DMS153 treated with DMSO at 0.1 percent for 48 hours (cell line): ENCODE data around the gene KIRREL3.

Source experiments
- DNase-seq: peaks from one replicate; lab custom pipeline; 2025; ENCODE audit not compliant: unreplicated experiment; lab: John Stamatoyannopoulos, UW

Gene KIRREL3

DNA sequence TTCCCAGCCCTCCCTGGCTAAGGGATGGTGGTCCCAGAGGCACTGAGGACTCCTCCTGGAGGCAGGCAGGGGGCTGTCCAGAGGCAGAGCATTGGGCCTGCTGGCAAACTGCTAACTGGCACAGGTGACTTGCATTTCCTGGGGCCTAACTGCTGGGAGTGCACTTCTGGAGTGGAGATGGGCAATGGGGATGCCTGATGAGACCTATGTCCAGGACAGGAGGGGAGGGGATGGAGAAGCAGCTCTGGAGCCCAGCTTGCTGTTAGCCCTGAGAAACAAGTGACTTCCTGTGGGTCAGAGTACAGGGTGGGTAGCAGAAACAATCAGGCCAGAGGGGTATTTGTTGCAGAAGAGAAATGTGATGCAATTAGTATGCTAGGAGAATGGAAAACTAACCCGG lies 391.9 kb downstream of the KIRREL3 start:
- DNase-seq = no peak

DNA sequence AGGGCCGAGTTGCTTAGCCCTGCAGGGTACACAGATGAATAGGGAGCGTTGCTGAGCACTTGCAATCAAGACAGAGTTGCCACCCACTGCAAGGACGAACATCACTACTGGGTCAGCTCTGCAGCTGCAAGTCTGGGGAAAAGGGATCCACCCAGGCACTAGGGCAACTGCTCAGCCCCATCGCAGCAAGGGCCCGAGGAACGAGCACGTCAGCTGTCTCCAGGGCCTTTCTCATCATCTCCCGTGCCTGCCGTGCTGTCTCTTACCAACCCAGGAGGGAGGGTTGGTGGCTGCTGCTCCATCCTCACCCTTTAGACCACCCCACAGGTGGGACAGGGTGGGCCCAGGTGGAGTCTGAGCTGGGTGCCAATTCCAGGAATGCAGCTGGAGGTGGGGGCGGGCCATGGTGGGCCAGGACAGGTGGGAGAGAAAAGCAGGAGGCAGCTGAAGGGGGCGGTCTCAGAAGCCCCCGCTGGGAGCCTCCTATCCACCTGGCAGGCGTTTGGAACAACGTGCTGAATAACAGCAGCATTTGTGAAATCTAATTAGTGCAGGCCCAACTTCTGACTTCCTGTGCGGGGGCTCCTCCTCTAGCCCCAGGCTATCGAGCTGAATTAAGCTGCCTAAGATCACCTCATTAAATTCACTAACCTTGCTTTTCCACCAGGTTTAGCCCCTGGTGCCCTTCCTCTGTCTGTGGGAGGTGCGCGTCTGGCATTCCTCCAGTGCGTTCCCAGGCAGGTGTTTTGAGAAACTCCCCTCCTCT lies 392.6 kb downstream of the KIRREL3 start:
- no peak for DNase-seq

DNA sequence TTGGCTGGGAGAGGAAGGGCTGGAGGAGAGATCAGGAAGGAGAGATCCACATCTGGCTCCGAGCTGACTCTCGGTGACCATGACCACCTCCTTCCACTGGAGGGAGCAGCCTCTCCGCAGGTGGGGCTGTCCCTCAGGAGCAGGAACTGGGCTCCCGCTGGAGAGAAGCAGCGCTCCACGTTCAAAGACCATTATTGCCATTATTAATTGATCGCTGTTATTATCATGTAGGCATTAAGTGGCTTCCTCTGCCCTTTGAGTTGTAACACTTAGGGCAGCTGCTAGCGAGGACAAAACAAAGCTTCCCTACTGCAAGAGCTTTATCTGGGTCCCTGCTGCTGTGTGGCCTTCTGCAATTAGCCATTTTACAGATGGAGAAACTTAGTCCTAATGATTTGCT lies 393.2 kb downstream of the KIRREL3 start:
- peak; percentile 61 for DNase-seq

DNA sequence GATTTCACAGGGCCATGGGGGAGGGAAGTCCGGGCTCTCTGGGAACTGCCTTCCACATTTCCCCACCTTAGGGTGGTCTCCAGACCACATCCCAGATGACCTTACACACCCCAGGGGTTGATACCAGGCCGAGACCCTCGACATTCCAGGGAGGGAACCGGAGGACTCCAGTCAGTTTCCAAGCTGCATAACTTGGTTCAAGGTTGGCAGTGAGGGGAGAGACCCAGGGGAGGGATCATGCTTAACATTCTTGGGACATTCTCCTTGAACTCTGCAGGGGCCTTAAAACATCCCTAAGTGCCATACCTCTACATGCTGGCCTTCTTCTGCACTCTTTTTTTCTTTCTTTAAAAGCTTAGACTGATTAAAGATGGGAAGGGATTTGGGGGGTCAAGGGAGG lies 394.1 kb downstream of the KIRREL3 start:
- DNase-seq = no peak

DNA sequence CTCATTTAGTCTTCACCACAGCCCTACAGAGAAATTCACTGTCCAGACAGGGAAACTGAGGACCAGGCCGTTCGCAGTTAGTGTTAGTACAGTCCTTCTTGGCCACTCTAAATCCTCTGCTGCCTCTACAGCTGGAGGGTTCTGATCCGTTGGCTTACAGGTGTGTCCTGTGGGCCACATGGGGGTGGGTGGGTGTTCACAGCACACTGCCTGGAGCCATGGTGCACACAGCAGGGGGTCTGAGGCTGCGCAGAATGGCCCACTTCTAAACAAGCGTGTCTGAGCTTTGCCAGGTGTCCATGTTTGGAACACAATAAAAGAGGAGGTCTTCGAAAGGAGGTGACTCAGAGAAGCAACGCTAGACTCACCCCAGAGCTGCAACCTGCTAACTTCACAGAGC lies 396.1 kb downstream of the KIRREL3 start:
- no peak for DNase-seq

DNA sequence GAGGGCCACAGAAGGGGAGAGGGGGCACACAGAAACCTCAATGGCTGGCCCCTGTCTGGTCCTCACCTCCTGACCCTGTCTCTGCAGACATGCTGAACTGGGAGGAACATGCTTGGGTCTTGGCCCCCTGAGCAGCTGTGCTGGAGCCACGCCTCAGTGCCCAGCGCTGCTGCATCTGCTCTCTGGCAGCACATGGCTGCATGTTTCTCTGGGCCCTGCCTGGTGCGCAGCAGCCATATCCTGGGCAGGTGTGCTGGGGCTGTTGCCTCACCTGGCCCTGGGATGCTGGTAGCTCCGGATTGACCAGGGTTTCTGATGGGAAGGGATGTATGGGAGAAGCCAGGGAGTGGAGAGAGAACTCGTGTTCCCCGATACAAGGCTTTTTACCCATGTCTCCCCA lies 397.1 kb downstream of the KIRREL3 start:
- DNase-seq = no peak

DNA sequence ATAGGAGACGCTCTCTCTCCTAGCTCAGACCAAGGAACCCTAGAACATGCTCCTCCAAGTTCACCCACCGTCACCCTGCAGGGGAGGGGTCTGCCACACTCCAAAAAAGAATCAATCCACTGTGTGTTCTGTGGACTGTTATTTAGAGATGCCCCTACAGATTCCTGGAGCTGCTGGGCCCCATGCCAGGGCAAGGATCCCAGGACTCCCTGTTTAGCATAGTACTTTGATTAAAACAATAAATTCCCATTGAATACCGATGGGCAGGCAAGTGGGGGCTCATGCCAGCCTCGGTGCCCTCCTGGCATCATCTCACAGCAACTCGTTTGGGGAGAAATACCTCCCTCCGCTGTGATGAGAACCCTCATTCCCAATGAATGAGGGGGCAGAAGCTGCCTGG lies 397.6 kb downstream of the KIRREL3 start:
- no peak for DNase-seq

DNA sequence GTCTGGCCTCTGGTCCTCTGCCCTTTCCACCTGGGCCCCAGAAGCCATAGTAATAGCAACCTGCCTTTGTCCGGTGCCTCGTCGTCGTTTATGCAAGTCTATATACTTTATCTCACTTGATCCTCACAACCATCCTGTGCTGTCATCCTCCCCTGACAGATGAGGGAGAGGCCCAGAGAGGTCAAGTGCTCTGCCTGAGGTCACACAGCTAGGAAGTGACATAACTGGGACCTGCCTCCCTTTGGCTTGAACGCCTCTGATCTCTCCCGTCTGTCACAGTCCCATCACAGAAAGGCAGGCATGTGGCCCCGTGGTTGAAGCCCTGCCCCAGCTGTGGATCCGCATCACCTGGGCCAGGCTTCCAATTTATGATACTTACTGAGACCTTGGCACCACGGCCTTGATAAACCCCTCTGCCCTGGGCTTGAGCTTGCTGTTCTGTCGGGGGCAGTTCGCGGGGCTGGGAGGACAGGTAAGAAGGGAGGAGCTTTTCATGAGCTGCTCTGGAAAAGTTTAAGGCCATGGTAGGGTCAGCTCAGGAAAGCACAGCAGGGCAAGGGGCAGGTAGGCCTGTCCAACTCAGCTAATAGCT lies 398.1 kb downstream of the KIRREL3 start:
- no peak for DNase-seq

DNA sequence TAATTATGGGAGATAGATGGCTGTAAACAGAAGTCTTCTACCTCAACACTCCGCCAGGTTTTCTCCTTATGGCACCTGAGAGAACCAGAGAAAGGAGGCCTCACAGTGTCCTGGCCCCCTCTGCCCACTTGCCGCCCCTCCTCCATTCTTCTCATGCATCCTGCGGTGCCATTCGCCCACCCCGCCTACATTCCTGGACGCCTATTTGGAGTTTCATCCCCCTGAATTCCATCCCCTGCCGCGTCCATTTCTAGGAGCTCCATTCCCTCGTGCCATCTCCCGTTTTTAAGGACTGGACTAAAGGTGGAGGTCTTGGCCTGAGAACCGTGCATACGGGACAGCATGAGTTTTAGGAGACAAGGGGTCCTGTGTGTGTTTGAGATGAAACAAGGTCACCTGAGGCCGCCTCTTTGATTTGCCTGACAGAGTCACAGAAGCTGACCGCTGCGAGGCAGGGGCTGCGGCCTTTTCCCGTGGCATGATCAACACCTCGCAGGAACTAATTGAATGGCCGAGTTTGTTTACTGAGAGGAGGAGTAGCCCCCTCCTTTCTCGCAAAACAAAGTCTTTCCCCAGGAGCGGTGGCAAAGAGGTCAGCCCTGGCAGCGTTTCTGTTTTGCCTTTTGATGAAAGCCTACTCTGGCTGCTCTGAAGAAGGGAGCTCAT lies 398.9 kb downstream of the KIRREL3 start:
- peak; percentile 41 for DNase-seq

DNA sequence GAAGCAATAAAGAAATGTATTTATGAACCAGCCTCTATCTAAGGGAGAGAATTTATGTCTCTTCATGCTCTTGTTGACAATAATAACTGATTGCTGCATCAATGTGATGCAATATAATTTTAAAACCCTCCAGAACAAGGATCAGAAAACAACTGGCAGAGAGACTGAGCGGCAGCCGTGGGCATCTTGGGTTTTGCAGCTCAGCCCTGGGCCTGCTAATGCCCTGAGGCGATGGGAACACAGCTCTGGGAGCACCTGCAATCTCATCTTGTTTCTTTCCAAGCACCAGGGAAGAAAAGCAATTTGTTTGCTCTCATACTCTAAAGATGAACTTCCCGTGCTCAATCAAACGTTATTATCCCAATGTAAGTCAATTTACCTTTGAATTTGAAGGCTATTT lies 399.4 kb downstream of the KIRREL3 start:
- DNase-seq = no peak

DNA sequence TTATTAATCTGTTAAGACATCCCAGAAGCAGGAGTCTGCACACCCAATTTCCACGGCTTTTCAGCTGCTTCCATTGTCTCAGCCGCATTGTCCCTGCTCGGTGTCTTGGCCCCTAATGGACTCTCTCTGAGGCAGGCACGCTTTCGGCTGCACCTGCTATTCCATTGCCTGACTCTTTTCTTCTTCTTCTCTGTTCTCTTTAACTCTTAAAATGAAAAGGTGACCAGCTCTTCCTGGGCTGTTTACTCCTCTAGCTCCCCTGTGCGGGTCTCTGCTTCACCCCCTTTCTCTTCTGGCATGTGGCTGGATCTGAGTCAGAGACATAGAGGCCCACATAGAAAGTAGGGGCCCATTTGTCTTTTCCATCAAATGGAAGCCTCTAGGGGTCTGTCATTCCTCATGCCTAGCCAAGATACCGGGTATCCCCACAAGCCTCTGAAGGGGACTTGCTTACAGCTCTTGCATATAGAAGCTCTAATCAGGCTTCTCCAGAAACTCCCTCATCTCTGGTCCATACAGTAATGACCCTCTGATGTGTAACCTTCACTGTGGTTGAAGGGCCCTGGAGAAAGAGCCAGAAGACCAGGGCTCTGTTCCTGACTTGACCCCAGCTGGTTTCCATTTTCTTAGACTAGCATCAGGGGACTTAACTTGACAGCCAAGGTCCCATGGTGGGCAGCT lies 401.2 kb downstream of the KIRREL3 start:
- no peak for DNase-seq

DNA sequence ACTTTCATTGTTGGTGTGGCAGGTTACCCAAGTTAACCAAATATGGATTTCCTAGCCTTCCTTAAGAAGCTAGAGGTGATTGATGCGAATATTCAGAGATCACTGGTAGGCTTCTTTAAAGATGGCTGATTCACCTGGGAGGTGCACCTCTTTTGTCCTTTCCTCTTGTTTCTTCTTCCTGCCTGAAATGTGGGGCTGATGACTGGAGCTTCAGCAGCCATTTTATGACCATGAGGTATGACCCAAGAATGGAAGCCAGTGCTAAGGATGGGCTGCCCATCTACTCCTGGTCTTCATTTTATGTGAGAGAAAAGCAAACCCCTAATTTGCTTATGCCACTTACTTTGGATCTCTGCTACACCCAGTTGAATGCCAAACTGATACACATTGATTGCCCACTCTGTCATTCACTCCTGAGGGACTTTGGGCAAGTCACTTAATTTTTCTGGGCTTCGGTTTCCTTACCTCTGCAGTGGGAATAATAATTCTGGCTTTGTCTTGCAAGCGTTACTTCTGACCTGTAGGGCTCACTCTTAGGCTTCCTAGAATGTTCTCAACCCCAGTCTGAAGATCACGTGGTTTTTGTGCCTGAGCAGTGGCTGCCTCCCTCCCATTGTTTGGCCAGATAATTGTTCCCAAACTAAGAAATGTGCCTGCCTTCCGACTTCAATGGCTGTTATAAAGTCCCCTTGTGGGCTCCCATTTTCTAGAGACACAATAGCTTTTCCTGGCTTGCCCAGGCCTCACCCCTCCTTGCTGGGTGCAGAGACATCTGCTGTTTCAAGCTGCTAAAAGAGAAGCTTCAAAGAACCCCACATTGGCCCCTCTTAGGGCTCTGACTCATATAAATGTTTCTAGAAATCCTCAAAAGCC lies 402.0 kb downstream of the KIRREL3 start:
- DNase-seq = no peak

DNA sequence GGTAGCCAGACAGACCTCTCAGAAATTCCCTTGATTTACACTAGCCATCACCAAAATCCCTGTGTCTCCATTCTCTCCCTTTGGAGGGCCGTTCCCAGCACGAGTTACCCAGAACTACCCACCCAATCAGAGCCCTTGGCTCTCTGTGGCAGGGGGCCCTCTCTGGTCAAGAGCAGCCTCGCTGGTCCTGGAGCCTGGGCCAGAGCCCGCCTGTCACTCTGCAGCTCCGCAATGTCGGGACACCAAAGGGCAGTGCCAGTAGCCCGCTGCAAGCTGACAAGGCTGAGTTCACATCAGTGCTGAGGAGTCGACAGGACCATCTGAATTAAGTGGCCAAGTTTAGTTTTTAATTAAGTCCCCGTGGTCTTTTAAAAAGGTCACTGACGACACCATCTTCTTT lies 403.5 kb downstream of the KIRREL3 start:
- no peak for DNase-seq

DNA sequence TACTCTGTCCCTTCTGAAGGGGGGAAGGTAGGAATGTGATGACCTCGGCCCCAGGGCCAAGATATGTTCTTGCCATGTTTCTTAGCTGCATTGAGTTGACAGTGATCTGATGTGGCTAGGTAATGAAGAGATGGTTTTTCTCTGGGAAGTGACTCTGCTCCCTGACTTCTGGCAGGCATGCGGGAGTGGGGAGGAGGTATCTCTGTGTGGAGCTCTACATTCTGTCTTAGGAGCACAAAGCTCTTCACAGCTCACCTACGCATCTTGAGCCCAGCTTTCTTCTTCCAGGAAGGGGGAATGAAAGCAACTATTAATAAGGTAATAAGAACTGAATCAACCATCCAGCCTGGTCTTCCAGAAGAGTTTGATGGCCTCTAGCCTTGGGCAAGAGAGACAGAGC lies 404.1 kb downstream of the KIRREL3 start:
- DNase-seq = no peak

DNA sequence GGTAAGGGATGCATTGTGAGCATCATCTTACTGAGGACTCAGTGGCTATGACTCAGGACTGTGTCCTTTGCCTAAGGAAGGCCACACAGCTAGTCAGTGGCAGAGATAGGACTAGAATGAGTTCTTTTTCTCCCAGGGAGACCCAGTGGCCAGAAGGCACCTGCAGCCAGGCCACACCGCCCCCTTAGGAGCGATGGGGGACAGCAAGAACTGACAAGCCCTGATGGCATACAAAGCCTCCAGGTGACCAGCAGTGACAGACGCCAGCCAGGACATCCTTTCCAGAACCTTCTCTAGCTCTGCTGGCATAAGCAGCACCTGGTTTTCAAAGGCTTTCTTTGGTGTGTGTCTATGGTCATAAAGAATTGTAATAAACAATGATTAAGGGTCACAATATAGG lies 405.0 kb downstream of the KIRREL3 start:
- no peak for DNase-seq

DNA sequence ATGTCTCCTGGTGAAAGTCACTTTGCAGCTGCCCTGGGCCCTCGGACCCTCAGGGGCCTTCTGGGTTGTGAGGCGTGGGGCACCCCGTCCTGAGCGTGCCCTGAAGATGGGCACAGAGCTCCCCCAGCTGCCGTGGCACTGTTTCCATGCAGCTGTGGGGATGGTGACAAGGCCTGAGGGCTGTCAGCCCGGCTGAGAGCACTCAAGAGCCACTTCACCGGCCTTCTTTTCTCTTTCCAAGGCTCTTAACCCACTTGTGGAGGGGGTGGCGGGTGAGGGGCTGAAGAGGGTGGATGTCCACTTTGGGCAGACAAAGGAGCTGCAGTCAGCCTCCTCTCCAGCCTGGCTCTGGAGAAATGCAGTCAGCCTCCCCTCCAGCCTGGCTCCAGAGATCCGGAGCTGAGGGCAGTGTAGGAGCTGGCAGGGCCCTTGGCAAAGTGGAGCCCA lies 405.6 kb downstream of the KIRREL3 start:
- no peak for DNase-seq

DNA sequence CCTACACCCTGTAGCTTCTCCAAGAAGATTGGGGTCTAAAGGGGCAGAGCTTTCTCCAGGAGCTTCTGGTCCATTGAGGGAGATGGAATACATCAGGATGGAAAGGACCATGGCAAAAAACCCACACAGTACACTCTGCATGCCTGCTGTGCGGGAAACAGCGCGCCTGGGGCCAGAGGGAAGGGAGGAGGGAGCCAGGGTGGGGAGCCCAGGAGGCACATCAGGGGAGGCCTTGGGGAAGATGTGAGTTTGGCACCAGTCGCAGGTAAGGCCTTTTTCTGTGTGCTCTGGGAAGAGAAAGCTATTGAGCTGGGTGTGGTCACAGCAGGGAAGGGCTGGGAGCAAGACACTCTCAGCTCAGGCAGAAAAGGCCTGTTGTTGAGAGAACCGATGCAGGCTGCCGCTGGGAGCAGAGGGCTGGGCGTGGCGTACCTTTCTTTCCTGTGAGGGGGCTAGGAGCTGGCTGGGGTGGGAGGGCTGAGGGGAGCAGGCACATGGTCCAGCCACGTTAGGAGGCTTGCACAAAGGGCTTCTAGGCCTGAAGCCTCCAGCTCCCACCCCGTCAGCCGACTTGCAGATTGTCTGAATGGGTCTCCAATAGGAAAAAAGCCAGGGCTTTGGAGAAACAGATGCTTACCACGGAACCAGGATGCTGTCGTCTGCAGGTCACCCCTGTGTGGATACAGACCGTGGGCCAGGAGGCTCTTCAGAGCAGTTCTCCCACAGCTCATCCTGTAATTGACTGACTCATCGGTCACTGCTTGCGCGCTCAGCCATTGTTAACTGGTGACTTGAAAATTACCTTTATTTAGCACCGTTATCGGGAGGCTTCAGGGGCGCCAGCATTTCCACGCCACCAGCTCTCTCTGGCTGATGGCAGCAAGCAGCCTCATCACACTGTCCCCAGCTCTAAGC lies 407.8 kb downstream of the KIRREL3 start:
- peak; percentile 70 for DNase-seq

DNA sequence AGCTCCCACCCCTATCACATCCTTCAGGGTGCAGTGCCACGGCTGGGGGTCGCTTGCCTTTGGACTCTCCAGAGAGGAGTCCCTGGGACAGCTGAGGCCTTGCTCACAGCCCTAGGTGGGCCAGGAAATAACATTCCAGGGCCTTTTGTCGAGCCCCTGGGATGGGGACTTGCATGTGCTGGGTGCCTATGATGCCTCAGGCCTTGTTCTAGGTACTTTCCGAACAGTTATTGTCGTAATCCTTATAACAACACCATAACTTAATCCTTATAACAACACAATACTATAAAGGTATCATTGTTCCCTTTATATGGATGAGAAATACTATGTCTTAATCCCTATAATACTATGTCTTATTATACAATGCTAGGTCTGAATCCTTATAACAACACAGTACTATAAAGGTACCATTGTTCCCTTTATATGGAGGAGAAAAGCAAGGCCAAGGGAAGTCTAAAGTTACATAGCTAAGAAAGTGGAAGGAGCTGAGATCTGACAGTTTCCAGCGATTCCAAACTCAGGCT lies 408.5 kb downstream of the KIRREL3 start:
- DNase-seq = no peak

DNA sequence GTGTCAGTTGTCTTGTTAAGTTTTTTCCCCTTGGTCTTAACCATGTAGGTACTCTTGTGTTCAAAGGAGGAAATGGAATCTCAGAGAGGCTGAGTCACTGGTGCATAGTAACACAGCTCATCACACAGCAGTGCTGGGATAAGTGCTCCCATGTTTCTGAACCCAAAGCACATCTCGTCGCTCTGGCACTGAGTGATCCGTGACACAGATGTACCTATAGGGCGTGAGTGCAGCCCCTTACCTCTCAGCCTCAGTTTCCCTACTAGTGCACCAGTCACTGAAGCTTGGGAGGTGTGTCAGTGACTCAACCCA lies 411.1 kb downstream of the KIRREL3 start:
- no peak for DNase-seq
